ENCODE results near the gene FOSB. TPM values are rescaled to one million over a fixed set of nuclear protein-coding genes. Genes with fewer than 3 reads are reported as not detected.
"Not testable (repeated sequence)": the region's sequence is repeated elsewhere in the genome, so short reads cannot be mapped to it uniquely, and the experiment has no call there.

FOSB gene
- 10 to 100 TPM; 24.5 to 89.1 (median 81.2) TPM for polyA plus RNA-seq (ENCODE audit: insufficient read length in 3 of 3)
- long read RNA-seq, donor 1, partial matches to known transcripts, result 0 of 1 reads
- long read RNA-seq, donor 1, other reads (novel, unspliced or antisense), result 0 of 1 reads
- long read RNA-seq, donor 2, partial matches to known transcripts, result 0 of 5 reads
- long read RNA-seq, donor 2, other reads (novel, unspliced or antisense), result 0 of 5 reads
- long read RNA-seq, donor 3, transcript FOSB-201 (4 exons, 3,775 nt), result major isoform, 17 of 49 reads
- long read RNA-seq, donor 3, partial matches to known transcripts, result 18 of 49 reads
- long read RNA-seq, donor 3, other reads (novel, unspliced or antisense), result 0 of 49 reads
- long read RNA-seq, donor 4, result 0 reads
- long read RNA-seq, donor 5, transcript FOSB-206 (3 exons, 3,774 nt), result minor isoform, 9 of 42 reads
- long read RNA-seq, donor 5, transcript FOSB-205 (1 exons, 2,182 nt), result major isoform, 15 of 42 reads
- long read RNA-seq, donor 5, partial matches to known transcripts, result 16 of 42 reads
- long read RNA-seq, donor 5, other reads (novel, unspliced or antisense), result 0 of 42 reads
- long read RNA-seq, donor 6, transcript FOSB-205 (1 exons, 2,182 nt), result major isoform, 22 of 30 reads
- long read RNA-seq, donor 6, partial matches to known transcripts, result 6 of 30 reads
- long read RNA-seq, donor 6, other reads (novel, unspliced or antisense), result 0 of 30 reads
- long read RNA-seq, donor 7, partial matches to known transcripts, result 0 of 7 reads
- long read RNA-seq, donor 7, other reads (novel, unspliced or antisense), result 0 of 7 reads
- long read RNA-seq, donor 8, partial matches to known transcripts, result 0 of 2 reads
- long read RNA-seq, donor 8, other reads (novel, unspliced or antisense), result 0 of 2 reads
- long read RNA-seq, donor 9, partial matches to known transcripts, result 0 of 2 reads
- long read RNA-seq, donor 9, other reads (novel, unspliced or antisense), result 0 of 2 reads
- long read RNA-seq, donor 10, transcript FOSB-205 (1 exons, 2,182 nt), result major isoform, 5 of 7 reads
- long read RNA-seq, donor 10, partial matches to known transcripts, result 0 of 7 reads
- long read RNA-seq, donor 10, other reads (novel, unspliced or antisense), result 0 of 7 reads
- long read RNA-seq, donor 11, partial matches to known transcripts, result 0 of 13 reads
- long read RNA-seq, donor 11, other reads (novel, unspliced or antisense), result 0 of 13 reads
- long read RNA-seq, donor 12, partial matches to known transcripts, result 0 of 3 reads
- long read RNA-seq, donor 12, other reads (novel, unspliced or antisense), result 0 of 3 reads
- long read RNA-seq, donor 13, transcript FOSB-205 (1 exons, 2,182 nt), result major isoform, 14 of 18 reads
- long read RNA-seq, donor 13, partial matches to known transcripts, result 0 of 18 reads
- long read RNA-seq, donor 13, other reads (novel, unspliced or antisense), result 0 of 18 reads
- long read RNA-seq, donor 14, result 0 reads
- long read RNA-seq, donor 15, partial matches to known transcripts, result 0 of 7 reads
- long read RNA-seq, donor 15, other reads (novel, unspliced or antisense), result 0 of 7 reads
- long read RNA-seq, donor 16, partial matches to known transcripts, result 18 of 18 reads
- long read RNA-seq, donor 16, other reads (novel, unspliced or antisense), result 0 of 18 reads

DNA sequence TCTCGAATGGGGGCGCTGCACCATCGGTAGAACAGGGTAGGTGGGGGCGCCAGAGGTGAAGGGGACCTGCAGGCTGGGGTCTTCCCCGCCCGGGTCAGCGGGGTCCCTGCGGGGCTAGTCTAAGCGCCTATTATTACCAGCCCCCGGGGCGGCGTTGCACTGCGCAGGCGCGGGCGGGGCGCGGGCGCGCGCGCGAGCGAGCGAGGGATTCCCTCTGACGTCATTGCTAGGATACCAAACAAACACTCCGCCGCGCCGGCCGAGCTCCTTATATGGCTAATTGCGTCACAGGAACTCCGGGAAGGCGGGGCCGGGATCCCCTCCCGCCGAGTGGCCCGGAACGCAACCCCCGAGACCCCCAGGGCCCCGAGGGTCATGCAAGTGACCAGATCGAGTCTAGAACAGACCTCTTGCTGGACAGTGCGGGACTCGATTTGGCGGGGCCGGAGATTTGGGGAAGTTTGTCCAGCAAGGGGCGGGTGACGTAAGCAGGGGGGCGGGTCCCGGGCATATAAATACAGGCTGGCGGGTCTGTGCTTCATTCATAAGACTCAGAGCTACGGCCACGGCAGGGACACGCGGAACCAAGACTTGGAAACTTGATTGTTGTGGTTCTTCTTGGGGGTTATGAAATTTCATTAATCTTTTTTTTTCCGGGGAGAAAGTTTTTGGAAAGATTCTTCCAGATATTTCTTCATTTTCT lies at the start of gene FOSB:
TSS of gene FOSB (plus strand) at position 541 of the 703 bp plus-strand sequence. CDS start 591 bp downstream, outside the sequence.
- peak in 10 of 11 donors; percentile 79 to 95 (median 90) for DNase-seq (ENCODE audit: extremely low read depth in 1 of 11, low read depth in 9 of 11, low spot score in 4 of 11)

GRCh38 chr19:45418802-45419201 lies 49.0 kb upstream of the FOSB start:
- DNase-seq (ENCODE audit: extremely low read depth in 1 of 11, low read depth in 9 of 11, low spot score in 4 of 11), result no peak

- no peak for DNase-seq (ENCODE audit: extremely low read depth in 1 of 11, low read depth in 9 of 11, low spot score in 4 of 11)
These were observed 48.4 kb upstream of the FOSB start for GRCh38 chr19:45419396-45419795.

DNA sequence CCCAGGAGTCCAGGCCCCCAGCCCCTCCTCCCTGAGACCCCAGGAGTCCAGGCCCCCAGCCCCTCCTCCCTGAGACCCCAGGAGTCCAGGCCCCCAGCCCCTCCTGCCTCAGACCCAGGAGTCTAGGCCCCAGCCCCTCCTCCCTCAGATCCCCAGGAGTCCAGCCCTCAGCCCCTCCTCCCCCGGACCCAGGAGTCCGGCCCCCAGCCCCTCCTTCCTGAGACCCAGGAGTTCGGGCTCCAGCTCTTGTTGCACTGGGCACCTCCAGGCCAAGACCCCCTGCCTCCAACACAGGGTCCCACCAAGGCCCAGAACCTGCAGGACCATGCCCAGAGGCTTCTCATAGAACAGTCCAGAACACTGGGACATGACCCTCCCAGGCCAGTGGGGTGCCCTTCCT lies 47.9 kb upstream of the FOSB start:
- DNase-seq (ENCODE audit: extremely low read depth in 1 of 11, low read depth in 9 of 11, low spot score in 4 of 11), result no peak

- DNase-seq (ENCODE audit: extremely low read depth in 1 of 11, low read depth in 9 of 11, low spot score in 4 of 11), result no peak
These were observed 47.4 kb upstream of the FOSB start for GRCh38 chr19:45420356-45420755.

- DNase-seq (ENCODE audit: extremely low read depth in 1 of 11, low read depth in 9 of 11, low spot score in 4 of 11), result no peak
These were observed 46.9 kb upstream of the FOSB start for GRCh38 chr19:45420871-45421270.

GRCh38 chr19:45421947-45422498 lies 45.8 kb upstream of the FOSB start:
- no peak for DNase-seq (ENCODE audit: extremely low read depth in 1 of 11, low read depth in 9 of 11, low spot score in 4 of 11)

DNA sequence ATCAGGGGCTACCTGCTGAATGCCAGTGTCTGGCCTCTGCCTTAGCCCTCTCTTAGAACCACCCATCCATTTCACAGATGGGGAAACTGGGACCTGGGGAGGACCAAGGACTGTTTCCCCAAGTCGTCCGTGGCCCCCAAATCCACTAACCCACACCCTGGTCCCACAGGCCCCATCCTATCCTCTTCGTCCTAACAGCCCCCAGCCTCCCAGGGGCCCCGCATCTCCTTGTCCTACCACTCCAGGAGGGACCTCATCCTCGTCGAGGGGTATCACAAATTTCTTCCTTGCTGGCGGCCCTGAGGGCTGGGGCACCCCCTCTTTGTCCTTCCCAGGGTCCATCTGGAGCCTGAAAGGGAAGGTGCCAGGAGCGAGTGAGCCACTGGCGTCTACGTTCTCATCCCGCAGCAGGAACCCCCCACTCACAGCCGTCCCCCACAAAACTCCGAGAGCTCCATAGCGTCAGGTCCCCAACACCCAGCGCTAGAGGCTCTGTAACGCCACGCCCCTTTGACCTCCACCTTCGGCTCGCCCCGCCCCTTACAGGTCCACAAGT lies 44.7 kb upstream of the FOSB start:
- no peak for DNase-seq (ENCODE audit: extremely low read depth in 1 of 11, low read depth in 9 of 11, low spot score in 4 of 11)

GRCh38 chr19:45423589-45424190 lies 44.1 kb upstream of the FOSB start, which contains the start of gene ERCC1:
TSS of gene ERCC1 (minus strand) at chr19:45423917. CDS start at chr19:45423374, 543 bp downstream.
- DNase-seq (ENCODE audit: extremely low read depth in 1 of 11, low read depth in 9 of 11, low spot score in 4 of 11), result peak in 9 of 11 donors; percentile 84 to 96 (median 90)

DNA sequence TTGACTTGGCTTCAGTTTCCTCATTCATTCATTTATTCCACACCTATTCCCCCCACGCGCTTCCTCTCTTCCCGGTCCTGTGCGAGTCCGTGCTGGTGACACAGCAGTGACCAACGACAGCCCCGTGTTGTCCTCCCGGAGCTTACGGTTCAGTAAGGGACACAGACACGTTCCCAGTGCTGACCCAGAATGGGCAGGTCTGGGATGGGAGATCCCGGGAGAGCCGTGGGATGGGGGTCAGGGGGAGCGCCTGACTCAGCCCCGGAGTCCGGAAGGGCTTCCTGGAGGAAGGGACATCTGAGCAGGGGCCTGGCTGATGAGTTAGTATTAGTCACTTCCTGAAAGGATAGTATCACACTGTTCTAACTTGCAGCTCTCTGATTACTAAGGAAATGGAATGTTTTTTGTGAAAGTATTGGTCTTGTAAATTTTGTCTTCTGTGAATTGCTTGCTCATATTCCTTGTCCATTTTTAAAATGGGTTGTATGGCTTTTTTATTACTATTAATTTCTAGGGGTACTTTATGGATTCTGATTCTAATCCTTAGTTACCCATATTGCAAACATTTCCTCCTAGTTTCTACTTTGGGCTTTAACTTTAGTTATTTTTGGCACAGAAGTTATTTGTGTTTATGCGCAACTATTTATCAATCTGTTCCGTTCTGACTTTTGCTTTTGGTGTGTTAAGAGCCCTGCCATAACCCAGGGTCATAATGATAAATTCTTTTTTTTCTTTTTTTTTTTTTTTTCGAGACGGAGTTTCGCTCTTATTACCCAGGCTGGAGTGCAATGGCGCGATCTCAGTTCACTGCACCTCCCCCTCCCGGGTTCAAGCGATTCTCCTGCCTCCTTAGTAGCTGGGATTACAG lies 43.4 kb upstream of the FOSB start:
- DNase-seq (ENCODE audit: extremely low read depth in 1 of 11, low read depth in 9 of 11, low spot score in 4 of 11), result peak in 1 of 11 donors; percentile 37

DNA sequence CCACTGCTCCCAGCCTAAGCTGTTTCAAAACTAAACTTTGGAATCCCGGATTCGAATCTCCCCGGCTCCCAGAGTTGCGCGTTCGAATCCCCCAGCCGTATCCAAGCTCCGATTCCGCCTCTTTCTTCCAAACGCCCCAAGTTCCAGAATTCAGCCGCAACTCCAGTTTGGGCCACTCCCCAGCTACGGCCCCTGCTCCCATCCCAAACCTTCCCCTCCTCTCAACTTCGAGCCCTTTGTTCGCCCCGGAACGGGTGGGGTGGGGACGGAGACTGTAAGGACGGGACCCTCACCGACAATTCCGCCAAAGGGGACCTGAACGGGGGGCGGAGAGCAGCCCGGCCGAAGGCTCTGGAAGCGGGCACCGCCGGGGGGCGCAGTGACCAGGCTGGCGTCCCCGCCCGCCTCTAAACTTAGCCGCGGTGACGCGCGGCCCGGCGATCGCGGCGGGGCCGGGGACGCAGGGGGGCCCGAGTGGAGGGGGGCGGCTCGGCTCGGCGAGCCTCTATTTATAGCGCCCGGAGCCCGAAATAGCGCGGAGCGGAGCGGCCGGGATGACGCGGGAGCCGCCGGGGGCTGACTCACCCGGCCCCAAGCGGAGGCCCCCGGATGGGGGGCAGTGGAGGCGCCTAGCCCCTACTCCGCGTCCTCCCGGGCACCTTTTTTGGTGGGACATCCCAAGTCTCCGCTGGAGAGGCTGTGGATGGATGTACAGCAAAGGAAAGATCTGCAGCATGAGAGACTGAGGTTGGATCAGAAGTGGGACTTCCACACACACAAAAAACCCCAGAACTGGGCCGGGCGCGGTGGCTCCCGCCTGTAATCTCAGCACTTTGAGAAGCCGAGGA lies 39.2 kb upstream of the FOSB start:
- no peak for DNase-seq (ENCODE audit: extremely low read depth in 1 of 11, low read depth in 9 of 11, low spot score in 4 of 11)

GRCh38 chr19:45429896-45430295 lies 37.9 kb upstream of the FOSB start:
- not testable (repeated sequence) for DNase-seq (ENCODE audit: extremely low read depth in 1 of 11, low read depth in 9 of 11, low spot score in 4 of 11)

DNA sequence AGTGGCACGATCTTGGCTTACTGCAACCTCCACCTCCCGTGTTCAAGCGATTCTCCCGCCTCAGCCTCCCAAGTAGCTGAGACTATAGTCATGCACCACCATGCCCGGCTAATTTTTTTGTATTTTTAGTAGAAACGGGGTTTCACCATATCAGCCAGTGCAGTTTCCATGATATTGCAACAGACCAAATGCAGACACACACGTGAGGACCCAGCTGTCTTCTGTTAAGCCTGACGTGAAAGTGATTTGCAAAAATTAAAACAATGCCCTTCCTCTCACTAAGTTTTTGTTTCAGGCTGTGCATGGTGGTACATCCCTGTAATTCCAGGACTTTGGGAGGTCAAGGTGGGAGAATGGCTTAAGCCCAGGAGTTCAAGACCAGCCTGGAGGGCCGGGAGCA lies 36.8 kb upstream of the FOSB start:
- not testable (repeated sequence) for DNase-seq (ENCODE audit: extremely low read depth in 1 of 11, low read depth in 9 of 11, low spot score in 4 of 11)

DNA sequence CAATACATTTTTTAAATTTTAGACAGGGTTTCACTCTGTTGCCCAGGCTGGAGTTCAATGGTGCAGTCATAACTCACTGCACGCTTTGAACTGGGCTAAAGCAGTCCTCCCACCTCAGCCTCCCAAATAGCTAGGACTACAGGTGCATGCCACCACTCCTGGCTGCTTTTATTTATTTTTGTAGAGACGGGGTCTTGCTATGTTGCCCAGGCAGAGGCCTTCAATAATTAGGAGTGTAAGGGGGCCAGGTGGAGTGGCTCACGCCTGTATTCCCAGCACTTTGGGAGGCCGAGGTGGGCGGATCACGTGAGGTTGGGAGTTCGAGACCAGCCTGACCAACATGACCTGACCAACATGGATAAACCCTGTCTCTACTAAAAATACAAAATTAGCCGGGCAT lies 35.3 kb upstream of the FOSB start:
- DNase-seq (ENCODE audit: extremely low read depth in 1 of 11, low read depth in 9 of 11, low spot score in 4 of 11), result not testable (repeated sequence)

- no peak for DNase-seq (ENCODE audit: extremely low read depth in 1 of 11, low read depth in 9 of 11, low spot score in 4 of 11)
These were observed 30.5 kb upstream of the FOSB start for GRCh38 chr19:45437328-45437727.
